Brain pericyte (primary cell): ENCODE measurements around the gene OCSTAMP.
A peak's percentile ranks its signal among the peaks of the same experiment; 100 is the strongest.

ENCODE experiments used
- DNase-seq: peaks from one replicate; pipeline ENCODE4 v3.0.0-alpha.2; 2012; ENCODE audit warnings: low read depth, low spot score

The OCSTAMP gene

GRCh38 chr20:46573788-46574584, 23.5 kb upstream of the OCSTAMP start:
- no peak for DNase-seq

DNA sequence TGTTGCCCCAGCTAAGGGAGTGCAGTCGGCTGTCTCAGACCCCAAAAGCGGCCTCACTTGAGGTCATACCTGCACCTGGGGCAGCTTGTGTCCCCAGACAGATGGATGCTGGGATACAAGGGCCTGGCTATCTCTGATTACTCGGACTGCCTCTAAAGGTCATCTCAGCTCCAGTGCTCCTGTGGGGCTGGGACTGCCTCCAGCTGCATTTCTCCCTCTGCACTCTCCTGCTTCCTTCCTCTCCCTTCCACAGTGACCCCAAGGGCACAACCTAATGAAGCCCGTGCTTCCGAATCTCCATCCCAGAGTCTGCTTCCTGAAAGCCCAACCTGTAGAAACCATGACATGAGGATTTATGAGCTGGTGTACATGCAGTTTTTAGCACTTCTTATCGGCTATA, 22.8 kb upstream of the OCSTAMP start:
- DNase-seq, result no peak

DNA sequence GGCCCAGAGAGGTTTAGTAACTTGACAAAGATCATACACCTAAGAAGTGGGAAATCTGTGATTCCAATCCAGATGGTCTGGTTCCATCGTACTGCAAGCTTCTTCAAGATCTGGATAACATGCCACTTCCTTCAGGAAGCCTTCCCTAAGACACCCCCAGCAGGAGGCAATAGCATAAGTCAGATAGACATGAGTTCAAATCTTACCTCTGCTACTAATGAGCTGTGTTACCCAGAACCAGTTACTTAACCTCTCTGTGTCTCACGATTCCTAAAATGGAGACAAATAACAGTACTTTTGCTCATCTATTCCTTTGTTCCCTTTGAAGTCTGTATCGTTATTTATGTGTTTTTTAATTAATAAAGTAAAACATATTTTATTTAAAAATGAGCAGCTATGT, 22.3 kb upstream of the OCSTAMP start:
- DNase-seq, result no peak

DNA sequence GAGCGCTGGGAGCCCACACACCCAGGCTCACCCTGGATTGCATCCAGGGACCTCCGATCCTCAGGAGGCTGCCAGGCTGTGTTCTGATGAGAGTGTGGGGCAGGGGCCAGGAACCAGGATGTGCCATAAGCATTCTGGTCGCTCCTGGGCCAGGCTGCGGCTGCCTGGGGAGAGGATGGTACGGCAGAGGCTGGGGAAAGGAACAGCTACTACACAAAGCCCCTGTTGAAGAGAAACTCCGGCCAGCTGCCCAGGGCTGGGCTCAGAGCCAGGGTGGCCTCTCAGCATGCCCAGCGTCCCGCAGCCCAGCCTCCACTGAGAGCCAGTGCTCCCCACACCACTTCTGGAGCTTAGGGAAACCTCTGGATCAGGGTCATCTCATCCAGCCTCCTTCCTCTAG, 21.7 kb upstream of the OCSTAMP start:
- no peak for DNase-seq

GRCh38 chr20:46571418-46571817, 21.0 kb upstream of the OCSTAMP start:
- no peak for DNase-seq

- DNase-seq, result no peak
These were observed 20.5 kb upstream of the OCSTAMP start for GRCh38 chr20:46570956-46571355.

DNA sequence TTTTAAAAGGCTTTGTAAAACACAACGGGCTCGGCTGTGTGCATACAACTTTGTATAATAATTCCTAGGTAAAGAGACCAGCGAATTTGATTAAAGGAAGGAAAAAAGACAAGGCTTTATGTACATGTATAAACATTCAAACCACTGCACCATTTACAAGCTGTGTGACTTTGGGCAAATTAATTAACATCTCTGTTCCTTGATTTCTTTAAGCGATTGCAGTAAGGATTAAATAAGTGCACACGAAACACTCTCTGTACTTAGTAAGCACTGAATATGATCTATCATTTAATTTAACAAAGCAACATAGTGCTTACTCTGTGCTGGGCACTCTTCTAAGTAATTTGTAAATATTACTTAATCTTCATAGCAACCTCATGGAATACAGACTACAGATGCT, 19.5 kb upstream of the OCSTAMP start:
- DNase-seq, result no peak

- peak; percentile 29 for DNase-seq
These were observed 18.2 kb upstream of the OCSTAMP start for GRCh38 chr20:46568570-46569129.

DNA sequence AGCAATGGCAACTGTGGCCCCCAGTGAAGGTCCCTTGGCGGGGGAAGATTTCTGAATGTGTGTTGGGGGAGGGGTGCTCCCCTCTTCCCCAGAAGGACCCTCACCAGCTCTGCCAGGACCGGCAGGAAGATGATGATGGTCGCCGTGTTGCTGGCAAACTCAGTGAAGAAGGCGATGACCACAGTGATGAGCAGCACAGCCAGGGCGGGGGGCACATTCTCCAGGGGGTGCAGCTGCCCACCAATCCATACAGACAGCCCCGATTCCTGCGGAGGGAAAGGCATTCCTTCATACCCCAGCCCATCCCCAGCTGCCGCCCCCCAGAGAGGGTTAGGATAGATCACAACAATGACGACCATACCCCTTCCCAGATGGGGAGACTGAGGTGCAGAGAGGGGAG, 15.7 kb upstream of the OCSTAMP start:
- DNase-seq, result no peak

GRCh38 chr20:46564241-46564957, 13.9 kb upstream of the OCSTAMP start:
- no peak for DNase-seq

- DNase-seq, result no peak
These were observed 13.4 kb upstream of the OCSTAMP start for GRCh38 chr20:46563860-46564221.

- DNase-seq, result no peak
These were observed 12.9 kb upstream of the OCSTAMP start for GRCh38 chr20:46563170-46563859.

- DNase-seq, result no peak
These were observed 12.1 kb upstream of the OCSTAMP start for GRCh38 chr20:46562373-46563169.

DNA sequence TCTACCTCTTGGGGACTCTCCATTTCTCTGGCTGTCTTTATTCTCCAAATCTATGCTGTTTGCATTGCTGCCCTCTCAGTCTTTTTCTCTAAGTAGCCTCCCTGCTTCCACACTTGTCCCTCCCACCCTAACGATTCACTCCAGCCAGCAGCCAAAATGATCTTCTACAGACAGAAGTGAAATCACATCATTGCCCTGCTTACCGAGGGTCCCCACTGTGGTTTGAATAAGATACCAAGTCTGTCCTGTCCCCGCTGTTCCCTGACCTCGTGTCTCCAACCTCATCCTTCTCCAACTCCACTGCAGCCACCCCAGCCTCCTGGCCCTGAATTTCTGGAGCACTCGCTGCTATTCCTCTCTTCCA, 11.5 kb upstream of the OCSTAMP start:
- DNase-seq, result no peak

DNA sequence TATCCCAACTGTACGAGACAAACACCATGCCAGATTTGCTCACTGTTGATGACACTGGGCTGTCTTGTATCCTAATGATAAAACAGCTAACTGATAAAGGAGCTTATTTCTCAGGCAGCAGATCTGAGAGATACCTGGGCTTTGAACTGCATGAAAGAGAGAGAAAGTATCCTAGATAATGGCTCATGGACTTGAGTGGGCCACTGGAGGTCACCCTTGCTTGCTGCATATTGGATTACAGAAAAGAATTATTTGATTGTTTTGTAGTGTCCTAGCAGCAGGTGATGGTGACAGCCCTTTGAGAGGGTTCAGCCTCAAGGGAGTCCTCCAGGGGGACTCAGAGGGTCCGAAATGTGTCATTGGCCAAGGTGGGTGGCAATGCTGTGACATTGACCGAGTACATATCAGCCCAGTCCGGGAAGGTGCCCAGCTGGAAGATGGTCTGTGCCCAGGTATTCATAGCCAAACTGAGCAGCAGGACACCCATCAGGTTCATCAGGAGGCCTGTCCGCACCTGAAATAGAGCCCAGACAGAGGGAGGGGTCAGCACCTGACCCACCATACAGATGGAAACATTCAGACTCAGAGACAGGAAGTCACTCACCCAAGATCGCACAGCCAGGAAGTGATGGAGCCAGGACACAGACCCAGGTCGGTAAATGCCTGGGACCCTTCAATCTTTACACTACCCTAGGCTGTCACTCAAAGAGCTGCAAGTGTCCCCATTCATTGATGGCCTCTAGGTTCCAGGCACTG, 9.4 kb upstream of the OCSTAMP start:
- no peak for DNase-seq

DNA sequence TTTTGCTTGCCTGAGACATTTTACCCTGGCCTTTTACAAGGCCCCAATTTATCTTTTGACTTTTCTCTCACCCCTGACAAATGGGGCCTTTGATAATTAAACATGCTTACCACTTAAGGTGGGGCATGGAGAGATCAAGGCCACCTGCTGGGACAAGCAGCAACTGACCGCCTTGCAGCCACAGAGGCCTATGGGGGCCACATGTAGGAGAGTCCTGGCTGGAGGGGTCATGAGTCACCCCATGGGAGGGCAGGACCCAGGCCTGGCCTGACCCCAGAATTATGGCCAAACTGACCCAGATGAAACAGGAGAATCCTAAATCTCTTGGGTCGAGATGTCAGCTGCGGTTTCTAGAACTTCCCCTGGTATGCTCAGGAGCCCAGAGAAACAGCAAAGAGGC, 8.5 kb upstream of the OCSTAMP start:
- DNase-seq, result no peak

- peak; percentile 44 for DNase-seq
These were observed 8.1 kb upstream of the OCSTAMP start for GRCh38 chr20:46558511-46558959.

DNA sequence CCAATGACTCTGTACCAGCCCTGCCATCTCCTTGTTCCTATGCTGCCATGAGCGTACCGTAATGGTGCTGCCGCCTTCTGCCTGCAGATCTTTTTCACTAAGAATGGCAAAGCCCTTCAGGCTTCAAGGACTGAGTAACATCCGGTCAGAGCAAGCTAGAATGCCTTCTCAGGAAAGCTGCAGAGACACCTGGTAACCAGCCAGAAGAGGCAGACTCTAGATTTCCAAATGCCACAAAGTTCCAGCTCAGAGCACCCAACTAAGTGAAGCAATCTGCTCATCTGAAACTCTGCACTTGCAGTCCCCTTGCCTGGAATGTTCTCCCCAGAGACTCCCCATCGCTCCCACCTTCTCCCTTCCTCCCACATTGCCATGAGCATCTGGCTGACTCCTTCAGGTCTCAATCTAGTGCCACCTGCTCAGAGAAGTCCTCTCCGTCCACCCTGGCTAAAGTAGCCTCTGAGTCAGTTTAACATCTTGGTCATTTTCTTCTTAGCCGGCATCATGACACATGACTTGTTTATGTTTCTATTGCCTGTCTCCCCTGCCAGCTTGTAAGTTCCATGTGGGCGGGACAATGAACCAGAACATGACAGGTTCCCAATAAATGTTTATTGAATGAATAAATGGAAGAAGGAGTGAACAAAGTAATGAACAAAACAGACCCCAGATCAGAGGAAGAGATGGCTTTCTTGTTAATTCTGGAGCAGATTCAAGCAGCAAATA, 6.9 kb upstream of the OCSTAMP start:
- no peak for DNase-seq

GRCh38 chr20:46555370-46555956, 5.0 kb upstream of the OCSTAMP start:
- DNase-seq, result no peak

DNA sequence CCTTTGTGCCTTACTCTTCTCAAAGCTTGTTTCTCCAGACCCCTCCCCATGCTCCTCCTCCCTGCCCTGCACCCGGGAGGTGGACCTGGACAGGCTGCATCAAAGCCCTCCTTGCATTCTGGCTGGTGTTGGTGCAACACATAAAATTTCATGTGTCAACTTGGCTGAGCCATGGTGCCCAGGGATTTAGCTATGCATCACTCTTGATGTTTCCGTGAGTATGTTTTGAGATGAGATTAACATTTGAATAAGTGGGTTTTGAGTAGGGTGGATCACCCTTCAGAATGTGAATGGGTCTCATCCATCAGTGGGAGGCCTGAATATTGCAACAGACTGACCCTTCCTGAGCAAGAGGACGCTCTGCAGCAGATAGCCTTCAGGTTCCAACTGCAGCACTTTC, 4.4 kb upstream of the OCSTAMP start:
- DNase-seq, result no peak
